ENCODE measurements around the gene SH3TC2.
"Not testable (repeated sequence)": the region's sequence is repeated elsewhere in the genome, so short reads cannot be mapped to it uniquely, and the experiment has no call there.

Gene SH3TC2

GRCh38 chr5:149063017-149063687, at the start of gene SH3TC2:
Gene SH3TC2, minus strand, starts transcription at chr5:149063062. Its CDS starts 40 bp downstream, at chr5:149063022.
- DNase-seq: no peak

- DNase-seq: no peak
These were observed 47.5 kb upstream of the SH3TC2 start for GRCh38 chr5:149110406-149110805.

- DNase-seq: no peak
These were observed 45.9 kb upstream of the SH3TC2 start for GRCh38 chr5:149108651-149109280.

GRCh38 chr5:149100331-149100730, 37.5 kb upstream of the SH3TC2 start:
- no peak for DNase-seq

GRCh38 chr5:149099920-149100319, 37.1 kb upstream of the SH3TC2 start:
- no peak for DNase-seq

GRCh38 chr5:149094996-149095395, 32.1 kb upstream of the SH3TC2 start:
- DNase-seq: no peak

- no peak for DNase-seq
These were observed 30.8 kb upstream of the SH3TC2 start for GRCh38 chr5:149093625-149094024.

- no peak for DNase-seq
These were observed 26.9 kb upstream of the SH3TC2 start for GRCh38 chr5:149089796-149090195.

- no peak for DNase-seq
These were observed 25.8 kb upstream of the SH3TC2 start for GRCh38 chr5:149088686-149089085.

- no peak for DNase-seq
These were observed 21.0 kb upstream of the SH3TC2 start for GRCh38 chr5:149083846-149084245.

- DNase-seq: no peak
These were observed 19.4 kb upstream of the SH3TC2 start for GRCh38 chr5:149082271-149082670.

- DNase-seq: no peak
These were observed 17.4 kb upstream of the SH3TC2 start for GRCh38 chr5:149080294-149080693.

- DNase-seq: no peak
These were observed 17.0 kb upstream of the SH3TC2 start for GRCh38 chr5:149079883-149080282.

GRCh38 chr5:149074071-149074470, 11.2 kb upstream of the SH3TC2 start:
- not testable (repeated sequence) for DNase-seq

GRCh38 chr5:149073213-149073612, 10.4 kb upstream of the SH3TC2 start:
- DNase-seq: no peak

- DNase-seq: no peak
These were observed 9.9 kb upstream of the SH3TC2 start for GRCh38 chr5:149072791-149073190.

GRCh38 chr5:149072376-149072775, 9.5 kb upstream of the SH3TC2 start:
- DNase-seq: no peak

GRCh38 chr5:149071756-149072155, 8.9 kb upstream of the SH3TC2 start:
- DNase-seq: no peak

GRCh38 chr5:149071216-149071615, 8.4 kb upstream of the SH3TC2 start:
- DNase-seq: no peak

- DNase-seq: no peak
These were observed 6.8 kb upstream of the SH3TC2 start for GRCh38 chr5:149069711-149070110.

- DNase-seq: no peak
These were observed 1.1 kb upstream of the SH3TC2 start for GRCh38 chr5:149063896-149064478.

GRCh38 chr5:149062371-149063016, 368 bp downstream of the SH3TC2 start:
- no peak for DNase-seq

- no peak for DNase-seq
These were observed 1.5 kb downstream of the SH3TC2 start for GRCh38 chr5:149061341-149061740.

- DNase-seq: no peak
These were observed 2.5 kb downstream of the SH3TC2 start for GRCh38 chr5:149060325-149060724.

Measured in SIG-M5 (cell line).